ENCODE measurements around the gene ETV6.

ETV6 gene

GRCh38 chr12:11697131-11697530 lies 47.7 kb downstream of the ETV6 start:
- no peak for FAIRE-seq

- no peak for FAIRE-seq
Observed at GRCh38 chr12:11697670-11698387, 48.4 kb downstream of the ETV6 start.

GRCh38 chr12:11698729-11699128 lies 49.3 kb downstream of the ETV6 start:
- FAIRE-seq, result no peak

GRCh38 chr12:11701433-11701832 lies 52.0 kb downstream of the ETV6 start:
- FAIRE-seq, result no peak

GRCh38 chr12:11702959-11703358 lies 53.5 kb downstream of the ETV6 start:
- FAIRE-seq, result no peak

- FAIRE-seq, result no peak
Observed at GRCh38 chr12:11703378-11703777, 53.9 kb downstream of the ETV6 start.

- FAIRE-seq, result no peak
Observed at GRCh38 chr12:11704089-11704488, 54.6 kb downstream of the ETV6 start.

- FAIRE-seq, result no peak
Observed at GRCh38 chr12:11705010-11705409, 55.5 kb downstream of the ETV6 start.

- no peak for FAIRE-seq
Observed at GRCh38 chr12:11706509-11707379, 57.3 kb downstream of the ETV6 start.

GRCh38 chr12:11707535-11707934 lies 58.1 kb downstream of the ETV6 start:
- no peak for FAIRE-seq

- no peak for FAIRE-seq
Observed at GRCh38 chr12:11709513-11709912, 60.0 kb downstream of the ETV6 start.

- no peak for FAIRE-seq
Observed at GRCh38 chr12:11710431-11710830, 61.0 kb downstream of the ETV6 start.

- FAIRE-seq, result no peak
Observed at GRCh38 chr12:11710906-11711305, 61.4 kb downstream of the ETV6 start.

- no peak for FAIRE-seq
Observed at GRCh38 chr12:11711651-11712327, 62.3 kb downstream of the ETV6 start.

GRCh38 chr12:11712491-11712890 lies 63.0 kb downstream of the ETV6 start:
- no peak for FAIRE-seq

- FAIRE-seq, result no peak
Observed at GRCh38 chr12:11713202-11713601, 63.7 kb downstream of the ETV6 start.

GRCh38 chr12:11714626-11715025 lies 65.2 kb downstream of the ETV6 start:
- FAIRE-seq, result no peak

- no peak for FAIRE-seq
Observed at GRCh38 chr12:11715621-11716020, 66.1 kb downstream of the ETV6 start.

GRCh38 chr12:11716794-11717518 lies 67.5 kb downstream of the ETV6 start:
- FAIRE-seq, result no peak

GRCh38 chr12:11717519-11717961 lies 68.1 kb downstream of the ETV6 start:
- FAIRE-seq, result no peak

GRCh38 chr12:11718105-11718504 lies 68.6 kb downstream of the ETV6 start:
- no peak for FAIRE-seq

GRCh38 chr12:11718768-11719253 lies 69.3 kb downstream of the ETV6 start:
- no peak for FAIRE-seq

- FAIRE-seq, result no peak
Observed at GRCh38 chr12:11719678-11720099, 70.2 kb downstream of the ETV6 start.

Measured in colon (tissue), 2 donors.